GM12878 (cell line): Measurements from ENCODE around the gene ZNF823. TPM values are rescaled to one million over a fixed set of nuclear protein-coding genes. Genes with fewer than 3 reads are reported as not detected.

Experiments
- ATAC-seq: fragments of 200-7000 bp; cut with Tn5 transposase; 3 replicates; pipeline ENCODE4 v1.9.1; 2020; ENCODE audit warnings: mild to moderate bottlenecking, moderate library complexity
- BruUV-seq: library from RNA; stranded (reverse); fragments of 400-500 nt; replicated peaks from 2 replicates; lab custom pipeline; 2021; lab: Mats Ljungman, UMichigan
- CTCF ChIA-PET: fragments of 300-600 bp; sonication (Branson Sonifier 250); formaldehyde crosslinking; extraction: SDS; loops from one replicate; lab custom pipeline; 2021; ENCODE audit warnings: inconsistent platforms; lab: Yijun Ruan, JAX
- POLR2A ChIA-PET: fragments of 350-600 bp; formaldehyde crosslinking; extraction: SDS; loops from one replicate; lab custom pipeline; 2021; ENCODE audit warnings: inconsistent platforms; lab: Charles Lee
- RAD21 ChIA-PET: fragments of 300-600 bp; sonication (Branson Sonifier 250); formaldehyde crosslinking; loops from one replicate; lab custom pipeline; 2023; ENCODE audit warnings: antibody characterized with exemption; ENCODE audit not compliant: unreplicated experiment; lab: Charles Lee
- SMC1A ChIA-PET: fragments of 300-600 bp; sonication (Branson Sonifier 250); formaldehyde crosslinking; loops from one replicate; lab custom pipeline; 2023; ENCODE audit not compliant: unreplicated experiment, uncharacterized antibody; lab: Charles Lee
- DNase-seq: peaks from one replicate; pipeline ENCODE4 v3.0.0-alpha.2; 2011; ENCODE audit warnings: low read depth, low spot score
- FAIRE-seq: peaks from 3 replicates; lab custom pipeline; 2011; peaks lifted over from hg19 to GRCh38; lab: Jason Lieb, UNC
- H2AFZ ChIP-seq: 2 replicates; pipeline ENCODE4 v1.6.0; 2011; ENCODE audit warnings: low read depth, low read length, control low read depth; ENCODE audit not compliant: control insufficient read depth
- H3K27ac ChIP-seq: 2 replicates; pipeline ENCODE4 v1.5.1; 2011; ENCODE audit warnings: control low read depth; ENCODE audit not compliant: control insufficient read depth, insufficient read depth
- H3K27me3 ChIP-seq, 2 experiments: replicated peaks in 1 of 2; 2 replicates each; pipeline versions ENCODE4 v1.6.0 to v1.6.1; 2011; ENCODE audit warnings: low read length in 1 of 2; ENCODE audit not compliant: control insufficient read depth in 2 of 2, insufficient read depth in 2 of 2
- H3K36me3 ChIP-seq, 2 experiments: 2 replicates each; pipeline ENCODE4 v1.5.1; 2011; ENCODE audit warnings: low read length in 1 of 2; ENCODE audit not compliant: control insufficient read depth in 2 of 2, insufficient read depth in 2 of 2
- H3K4me1 ChIP-seq: 2 replicates; pipeline ENCODE4 v1.6.1; 2011; ENCODE audit warnings: mild to moderate bottlenecking, low read length, moderate library complexity, mixed read lengths; ENCODE audit not compliant: control insufficient read depth, insufficient read depth
- H3K4me2 ChIP-seq: 2 replicates; pipeline ENCODE4 v1.6.0; 2011; ENCODE audit warnings: control low read depth; ENCODE audit not compliant: control insufficient read depth, insufficient read depth
- H3K4me3 ChIP-seq: fragments of 200-600 bp; sonication (generic); 2 replicates; pipeline ENCODE4 v1.5.1; 2016
- H3K79me2 ChIP-seq: 2 replicates; pipeline ENCODE4 v1.6.0; 2011; ENCODE audit warnings: low read length; ENCODE audit not compliant: control insufficient read depth, insufficient read depth
- H3K9ac ChIP-seq: 2 replicates; pipeline ENCODE4 v1.8.0; 2011; ENCODE audit warnings: low read length, control low read depth, mixed read lengths; ENCODE audit not compliant: control insufficient read depth, insufficient read depth
- H3K9me3 ChIP-seq: replicated peaks from 3 replicates; pipeline ENCODE4 v1.5.1; 2011; ENCODE audit warnings: mild to moderate bottlenecking, low read length; ENCODE audit not compliant: control insufficient read depth, insufficient read depth
- H4K20me1 ChIP-seq: 2 replicates; pipeline ENCODE4 v1.6.0; 2011; ENCODE audit not compliant: control insufficient read depth, insufficient read depth
- ATF7 ChIP-seq: fragments of 450-650 bp; IDR thresholded peaks from 2 replicates; pipeline ENCODE4 v1.6.1; 2016; ENCODE audit warnings: low read depth, mild to moderate bottlenecking
- IKZF2 ChIP-seq, 2 experiments: fragments of 450-650 bp; IDR thresholded peaks; 2 replicates each; pipeline ENCODE4 v1.6.1; 2017; ENCODE audit warnings: mild to moderate bottlenecking in 2 of 2, moderate library complexity in 2 of 2
- JUNB ChIP-seq: IDR thresholded peaks from 2 replicates; pipeline ENCODE4 v1.6.1; 2016; ENCODE audit warnings: antibody characterized with exemption, mild to moderate bottlenecking
- MEF2B ChIP-seq: fragments of 450-650 bp; IDR thresholded peaks from 2 replicates; pipeline ENCODE4 v1.6.1; 2018; ENCODE audit warnings: mild to moderate bottlenecking, moderate library complexity; ENCODE audit not compliant: partially characterized antibody, poor library complexity, severe bottlenecking
- NFIC ChIP-seq: IDR thresholded peaks from 2 replicates; pipeline ENCODE4 v1.6.1; 2012; ENCODE audit warnings: low read depth, mild to moderate bottlenecking, inconsistent platforms, low read length, moderate library complexity
- NFYA ChIP-seq: IDR thresholded peaks from 2 replicates; pipeline ENCODE4 v1.6.1; 2011; ENCODE audit warnings: low read depth, mild to moderate bottlenecking, low read length, improper control_type of control experiment, borderline replicate concordance
- RAD21 ChIP-seq: IDR thresholded peaks from 2 replicates; pipeline ENCODE4 v1.6.1; 2011; ENCODE audit warnings: mild to moderate bottlenecking, low read depth, low read length, moderate library complexity; ENCODE audit not compliant: insufficient read depth
- RUNX3 ChIP-seq: IDR thresholded peaks from 2 replicates; pipeline ENCODE4 v1.6.1; 2012; ENCODE audit warnings: low read length, inconsistent platforms
- WGBS: methylation state at CpG from one replicate; pipeline ENCODE4 v1.1.6; 2016; ENCODE audit warnings: low lambda C conversion rate; ENCODE audit not compliant: insufficient replicate concordance, insufficient coverage; ENCODE audit errors: missing lambda C conversion rate; 5-methylcytosine and 5-hydroxymethylcytosine counted together
- in situ Hi-C: fragments of 300-500 bp; cut with MboI; formaldehyde crosslinking; loops from 9 replicates; pipeline ENCODE4 v1.14.3; 2018; ENCODE audit warnings: mixed read lengths
- intact Hi-C: fragments of 100-400 bp; cut with micrococcal nuclease; formaldehyde crosslinking; loops from one replicate; pipeline ENCODE4 v1.14.2; 2022; ENCODE audit not compliant: unreplicated experiment
- polyA plus RNA-seq, 11 experiments: library from polyadenylated mRNA; depleted of rRNA in 4 of 11; unstranded in 6 of 11; stranded (reverse) in 5 of 11; fragments of >200 nt; fragmentation: Nextera tagmentation in 4 of 11; fragmentation: Illumina TruSeq in 1 of 11; extraction: Ambion mirVana in 4 of 11; extraction: Trizol in 1 of 11; gene quantifications; 1 replicate in 1 of 11; 2 replicates in 10 of 11; pipeline versions ENCODE4 v1.2.1 to v1.2.3, GENCODE V29; 2011 to 2016; ENCODE audit warnings: inconsistent platforms in 2 of 11, missing spikeins in 2 of 11, low read depth in 1 of 11
- total RNA-seq, 4 experiments: library from RNA; depleted of rRNA in 3 of 4; stranded (reverse); fragments of >200 nt in 3 of 4; fragmentation: Illumina TruSeq in 1 of 4; extraction: Trizol in 1 of 4; gene quantifications; 2 replicates each; pipeline versions ENCODE4 v1.2.1 to v1.2.3, GENCODE V29; 2013 to 2021
- TF ChIP-seq, protein P1 (sequence below): fragments of 450-650 bp; IDR thresholded peaks from 2 replicates; pipeline ENCODE4 v1.6.1; 2016; ENCODE audit warnings: mild to moderate bottlenecking, moderate library complexity, borderline replicate concordance

Gene ZNF823
- total and polyA plus RNA-seq, 10 of the 15 experiments (the other 5 are each of a cell fraction or from before 2014, with no cell fraction given) = 3.3 to 8.0 (median 4.5) TPM

- Histone ChIP-seq H3K4me1 (peaks cover 6% of the 10 kb centered on the region; the same call in 1 of the 2 replicates), H4K20me1 (no peaks in the 10 kb centered on the region), H3K27ac (no peak overlapping the region), H3K9me3 (peaks cover 22% of the 10 kb centered on the region), H3K4me2 (no peak overlapping the region), H3K36me3 (no peaks in the 10 kb centered on the region), H3K4me3 (no peak overlapping the region), H3K9ac (no peak overlapping the region), H3K79me2 (no peaks in the 10 kb centered on the region), H2AFZ (no peak overlapping the region), H3K27me3 (no peaks in the 10 kb centered on the region)
- WGBS = 45% methylated on average over 4 of the region's 4 CpGs
- ChIA-PET RAD21 (no interaction called here), SMC1A (no interaction called here), CTCF (no interaction called here), POLR2A (no interaction called here)
- no peak for FAIRE-seq
- intact Hi-C loops (no loop called here), in situ Hi-C loops (no loop called here)
- DNase-seq = no peak
- no peak; the same call in 2 of the 3 replicates for ATAC-seq
- TF ChIP-seq JUNB (peak; percentile 74), RUNX3 (peak; percentile 79), NFYA (no peak), RAD21 (no peak), NFIC (peak; percentile 50; the same call in 1 of the 2 replicates), IKZF2 (IDR thresholded peaks at IDR 0.05) (peak in 1 of 2 experiments; percentile 34; a peak in 1 of 4 replicates), ATF7 (peak; percentile 29; the same call in 1 of the 2 replicates), MEF2B (peak; percentile 94)
- TF ChIP-seq, protein P1, sequence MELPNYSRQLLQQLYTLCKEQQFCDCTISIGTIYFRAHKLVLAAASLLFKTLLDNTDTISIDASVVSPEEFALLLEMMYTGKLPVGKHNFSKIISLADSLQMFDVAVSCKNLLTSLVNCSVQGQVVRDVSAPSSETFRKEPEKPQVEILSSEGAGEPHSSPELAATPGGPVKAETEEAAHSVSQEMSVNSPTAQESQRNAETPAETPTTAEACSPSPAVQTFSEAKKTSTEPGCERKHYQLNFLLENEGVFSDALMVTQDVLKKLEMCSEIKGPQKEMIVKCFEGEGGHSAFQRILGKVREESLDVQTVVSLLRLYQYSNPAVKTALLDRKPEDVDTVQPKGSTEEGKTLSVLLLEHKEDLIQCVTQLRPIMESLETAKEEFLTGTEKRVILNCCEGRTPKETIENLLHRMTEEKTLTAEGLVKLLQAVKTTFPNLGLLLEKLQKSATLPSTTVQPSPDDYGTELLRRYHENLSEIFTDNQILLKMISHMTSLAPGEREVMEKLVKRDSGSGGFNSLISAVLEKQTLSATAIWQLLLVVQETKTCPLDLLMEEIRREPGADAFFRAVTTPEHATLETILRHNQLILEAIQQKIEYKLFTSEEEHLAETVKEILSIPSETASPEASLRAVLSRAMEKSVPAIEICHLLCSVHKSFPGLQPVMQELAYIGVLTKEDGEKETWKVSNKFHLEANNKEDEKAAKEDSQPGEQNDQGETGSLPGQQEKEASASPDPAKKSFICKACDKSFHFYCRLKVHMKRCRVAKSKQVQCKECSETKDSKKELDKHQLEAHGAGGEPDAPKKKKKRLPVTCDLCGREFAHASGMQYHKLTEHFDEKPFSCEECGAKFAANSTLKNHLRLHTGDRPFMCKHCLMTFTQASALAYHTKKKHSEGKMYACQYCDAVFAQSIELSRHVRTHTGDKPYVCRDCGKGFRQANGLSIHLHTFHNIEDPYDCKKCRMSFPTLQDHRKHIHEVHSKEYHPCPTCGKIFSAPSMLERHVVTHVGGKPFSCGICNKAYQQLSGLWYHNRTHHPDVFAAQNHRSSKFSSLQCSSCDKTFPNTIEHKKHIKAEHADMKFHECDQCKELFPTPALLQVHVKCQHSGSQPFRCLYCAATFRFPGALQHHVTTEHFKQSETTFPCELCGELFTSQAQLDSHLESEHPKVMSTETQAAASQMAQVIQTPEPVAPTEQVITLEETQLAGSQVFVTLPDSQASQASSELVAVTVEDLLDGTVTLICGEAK = no peak
- BruUV-seq = no TSS peak
These were observed 52.8 kb downstream of the ZNF823 start for GRCh38 chr19:11685676-11686650.
